Stimulated activated memory B cell treated with anti-CD40 and anti-IgM and Interleukin-4, amounts not matched to agents 10 μg/mL and 1 μg/mL and 100 μg/mL, for 72 hours (primary cell): Measurements from ENCODE around the gene PRSS38.
A peak's percentile ranks its signal among the peaks of the same experiment; 100 is the strongest.

Source experiments
- ATAC-seq: fragments of 150-1000 bp; cut with Tn5 transposase; 2 replicates; pipeline ENCODE4 v1.10.0; 2021
- H3K27ac Mint-ChIP-seq: one replicate; pipeline ENCODE4 v1.8.0; 2022; ENCODE audit warnings: mild to moderate bottlenecking, mixed read lengths
- H3K27me3 Mint-ChIP-seq: one replicate; pipeline ENCODE4 v1.8.0; 2022; ENCODE audit warnings: mixed read lengths
- H3K36me3 Mint-ChIP-seq: one replicate; pipeline ENCODE4 v1.8.0; 2022; ENCODE audit warnings: mixed read lengths
- H3K4me1 Mint-ChIP-seq: one replicate; pipeline ENCODE4 v1.8.0; 2022; ENCODE audit warnings: mixed read lengths
- H3K4me3 Mint-ChIP-seq: one replicate; pipeline ENCODE4 v1.8.0; 2022; ENCODE audit warnings: mild to moderate bottlenecking, moderate library complexity, mixed read lengths
- H3K9me3 Mint-ChIP-seq: one replicate; pipeline ENCODE4 v1.8.0; 2022; ENCODE audit warnings: mixed read lengths

The PRSS38 gene

DNA sequence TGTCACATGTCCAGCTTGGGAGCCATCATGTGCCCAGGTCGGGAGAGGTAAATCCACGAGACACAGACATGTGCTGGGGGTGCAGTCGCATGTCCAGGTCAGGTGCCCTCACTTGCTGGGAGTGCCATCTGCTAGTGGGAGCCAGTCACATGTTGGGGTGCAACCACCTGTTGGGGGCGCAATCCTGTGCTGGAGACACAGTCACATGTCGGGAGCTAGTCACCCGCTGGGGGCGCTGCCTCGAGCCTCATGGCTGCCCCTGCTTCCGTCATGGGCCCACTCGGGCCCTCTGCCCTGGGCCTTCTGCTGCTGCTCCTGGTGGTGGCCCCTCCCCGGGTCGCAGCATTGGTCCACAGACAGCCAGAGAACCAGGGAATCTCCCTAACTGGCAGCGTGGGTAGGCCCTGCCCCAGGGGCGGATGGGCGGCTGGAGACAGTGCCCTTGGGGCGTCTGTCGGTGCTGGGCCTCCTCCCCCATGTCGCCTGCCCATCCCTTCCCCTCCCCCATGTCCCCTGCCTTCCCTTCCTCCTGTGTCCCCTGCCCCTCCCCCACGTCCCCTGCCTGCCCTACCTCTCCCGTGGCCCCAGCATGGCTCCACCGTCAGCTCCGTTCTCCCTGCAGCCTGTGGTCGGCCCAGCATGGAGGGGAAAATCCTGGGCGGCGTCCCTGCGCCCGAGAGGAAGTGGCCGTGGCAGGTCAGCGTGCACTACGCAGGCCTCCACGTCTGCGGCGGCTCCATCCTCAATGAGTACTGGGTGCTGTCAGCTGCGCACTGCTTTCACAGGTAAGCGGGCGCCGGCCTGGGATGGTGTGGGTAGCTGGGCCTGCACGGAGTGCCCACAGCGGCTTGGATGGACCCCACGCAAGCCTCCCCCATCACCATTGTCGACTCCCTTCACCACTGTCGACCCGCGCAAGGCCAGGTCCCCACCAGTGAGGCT lies at the start of gene PRSS38:
Gene PRSS38 (plus strand): TSS at position 208 of the 942 bp plus-strand sequence. CDS start 42 bp downstream, at position 250.
- H3K27ac Mint-ChIP-seq: no peak within 1 kb of the TSS
- peaks cover 21% of the 10 kb centered on the region for H3K9me3 Mint-ChIP-seq
- H3K4me3 Mint-ChIP-seq: no peak within 1 kb of the TSS
- no peak for ATAC-seq
- H3K27me3 Mint-ChIP-seq: no peaks in the 10 kb centered on the region
- no peaks in the 10 kb centered on the region for H3K4me1 Mint-ChIP-seq
- peaks cover 10% of the 10 kb centered on the region for H3K36me3 Mint-ChIP-seq

DNA sequence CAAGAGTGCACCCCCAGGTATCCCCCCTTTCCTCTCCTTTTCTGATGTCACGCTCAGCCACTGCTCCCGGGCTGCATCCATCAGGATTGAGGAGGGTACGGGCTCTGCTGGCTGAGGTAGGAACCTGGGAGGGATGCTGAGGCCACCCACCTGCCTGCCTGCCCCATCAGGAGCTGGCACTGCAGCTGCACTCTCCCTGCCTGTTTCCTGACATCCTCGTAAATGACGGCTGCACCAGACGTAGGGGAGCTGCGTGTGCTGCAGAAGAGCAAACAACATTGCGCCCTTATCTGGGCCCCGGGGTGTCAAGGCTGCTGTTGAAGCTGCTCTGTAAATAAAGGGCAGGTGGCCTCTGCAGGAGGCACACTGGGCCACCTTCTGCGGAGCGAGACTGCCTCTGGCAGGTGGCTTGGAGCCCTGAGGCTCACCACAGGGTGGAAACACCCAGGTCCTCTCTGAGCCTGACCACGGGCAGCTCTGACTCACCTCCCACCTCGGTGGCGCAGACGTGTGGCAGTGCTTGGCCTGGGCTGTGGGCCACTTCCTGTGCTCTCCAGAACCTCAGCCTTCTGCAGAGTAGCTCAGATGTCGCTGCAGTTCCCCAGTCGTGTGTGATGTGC lies 49.4 kb upstream of the PRSS38 start:
- H3K36me3 Mint-ChIP-seq: peaks cover 50% of the 10 kb centered on the region
- peaks cover 37% of the 10 kb centered on the region for H3K4me1 Mint-ChIP-seq
- H3K27me3 Mint-ChIP-seq: no peaks in the 10 kb centered on the region

DNA sequence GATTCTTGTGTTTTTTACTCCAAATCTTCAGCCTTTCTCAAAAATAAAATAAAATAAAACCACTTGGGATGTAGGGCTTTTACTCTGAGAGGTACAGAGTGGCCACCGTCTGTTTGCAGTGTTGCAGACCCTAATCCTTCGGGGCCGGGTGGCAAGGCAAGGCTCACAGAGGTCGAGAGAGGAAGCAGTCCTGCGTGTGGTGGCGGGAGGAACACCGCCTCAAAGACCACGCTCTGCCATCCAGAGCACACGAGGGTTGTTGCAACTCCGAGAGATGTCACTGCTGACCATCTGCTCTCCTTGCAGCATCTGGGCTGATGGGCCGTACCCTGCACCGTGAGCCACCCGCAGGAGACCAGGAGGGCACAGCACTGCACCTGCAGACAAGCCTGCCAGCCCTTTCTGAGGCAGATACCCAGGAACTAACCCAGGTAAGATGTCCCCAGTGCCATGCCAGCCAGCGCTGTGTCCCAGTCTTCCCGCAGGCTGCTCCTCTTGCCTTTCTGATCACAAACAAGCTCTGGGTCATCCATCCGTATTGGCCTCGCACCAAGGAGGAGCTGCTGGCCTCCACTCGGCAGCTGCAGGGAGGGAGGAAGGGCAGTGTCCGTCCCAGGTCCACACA lies 48.7 kb upstream of the PRSS38 start:
- Mint-ChIP-seq H3K27me3 (no peaks in the 10 kb centered on the region), H3K36me3 (peaks cover 44% of the 10 kb centered on the region), H3K4me3 (no peak overlapping the region), H3K9me3 (no peaks in the 10 kb centered on the region), H3K4me1 (peaks cover 31% of the 10 kb centered on the region), H3K27ac (peak overlapping the region; percentile 40)
- ATAC-seq: no peak

More for the DNA sequence above, 49.4 kb upstream of the PRSS38 start:
- Mint-ChIP-seq H3K9me3 (no peaks in the 10 kb centered on the region), H3K4me3 (no peak overlapping the region), H3K27ac (peak overlapping the region; percentile 40)
- peak; percentile 90 for ATAC-seq

DNA sequence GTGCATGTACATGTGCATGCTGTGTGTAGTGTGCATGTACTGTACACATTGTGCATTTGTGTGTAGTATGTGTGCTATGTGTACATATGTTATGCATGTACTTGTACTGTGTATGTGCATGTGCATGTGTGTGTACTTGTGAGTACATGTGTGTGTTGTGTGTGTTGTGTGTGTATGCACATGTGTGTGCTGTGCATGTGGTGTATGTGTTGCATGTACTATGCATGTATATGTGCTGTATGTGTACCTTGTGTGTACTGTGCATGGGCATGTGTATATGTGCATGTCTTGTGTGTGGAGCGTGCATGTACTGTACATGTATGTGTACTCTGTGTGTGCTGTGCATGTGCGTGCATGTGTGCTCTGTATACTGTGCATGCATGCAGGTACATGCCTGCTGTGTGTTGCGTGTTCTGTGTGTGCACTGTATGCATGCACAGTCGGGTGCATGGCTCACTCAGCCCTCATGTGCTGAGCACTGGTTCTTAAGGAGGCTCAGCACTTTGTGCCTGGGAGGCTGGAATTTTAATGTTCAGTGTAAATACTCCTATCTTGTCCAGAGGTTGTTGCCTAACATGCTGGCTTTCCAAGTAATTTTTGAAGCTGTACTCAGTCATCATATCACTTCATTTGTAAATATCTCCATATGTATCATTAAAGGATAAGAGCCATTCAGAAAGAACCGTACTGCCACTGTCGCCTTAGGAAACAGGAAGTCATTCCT lies 47.9 kb upstream of the PRSS38 start:
- H3K4me3 Mint-ChIP-seq: no peak overlapping the region
- H3K27me3 Mint-ChIP-seq: no peaks in the 10 kb centered on the region
- H3K27ac Mint-ChIP-seq: peak overlapping the region; percentile 40
- peaks cover 47% of the 10 kb centered on the region for H3K36me3 Mint-ChIP-seq
- peaks cover 23% of the 10 kb centered on the region for H3K4me1 Mint-ChIP-seq
- no peak for ATAC-seq
- no peaks in the 10 kb centered on the region for H3K9me3 Mint-ChIP-seq

DNA sequence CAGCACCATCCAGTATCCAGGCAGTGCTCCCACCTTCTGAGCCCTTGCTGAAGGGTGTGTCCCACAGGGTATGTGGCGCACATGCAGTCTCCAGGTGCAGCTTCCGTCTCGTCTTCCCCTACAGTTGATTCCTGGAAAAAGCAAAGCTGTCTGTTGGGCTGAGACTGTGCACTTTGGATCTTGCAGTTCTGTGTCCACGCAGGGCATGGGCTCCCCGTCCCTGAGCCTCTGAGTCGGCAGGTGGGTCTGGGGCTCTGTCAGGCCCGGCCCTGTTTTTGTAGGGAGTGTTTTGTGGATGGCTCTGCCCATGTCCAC lies 47.4 kb upstream of the PRSS38 start:
- no peak overlapping the region for H3K27ac Mint-ChIP-seq
- peaks cover 49% of the 10 kb centered on the region for H3K36me3 Mint-ChIP-seq
- no peak overlapping the region for H3K4me3 Mint-ChIP-seq
- no peak for ATAC-seq
- no peaks in the 10 kb centered on the region for H3K9me3 Mint-ChIP-seq
- peaks cover 19% of the 10 kb centered on the region for H3K4me1 Mint-ChIP-seq
- no peaks in the 10 kb centered on the region for H3K27me3 Mint-ChIP-seq

DNA sequence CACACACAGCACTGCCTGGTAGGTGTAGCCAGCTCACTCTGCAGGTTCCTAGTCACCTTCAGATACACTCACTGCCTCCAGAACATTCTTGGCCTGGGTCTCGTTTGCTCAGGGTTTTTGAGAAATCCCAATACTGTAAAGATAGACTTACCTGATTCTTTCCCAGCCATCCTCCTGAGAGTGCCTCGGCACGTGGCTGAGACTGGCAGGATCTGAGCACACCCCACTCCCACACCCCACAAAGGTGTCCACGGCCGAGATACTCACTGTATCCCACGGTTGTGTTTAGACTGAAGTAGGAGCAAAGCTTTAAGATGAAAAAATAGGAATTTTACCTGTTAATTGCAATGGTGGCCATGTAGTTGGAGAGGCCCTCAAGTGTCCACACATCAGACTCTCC lies 46.8 kb upstream of the PRSS38 start:
- Mint-ChIP-seq H3K4me1 (peaks cover 19% of the 10 kb centered on the region), H3K36me3 (peaks cover 51% of the 10 kb centered on the region), H3K27ac (no peak overlapping the region), H3K4me3 (no peak overlapping the region), H3K27me3 (no peaks in the 10 kb centered on the region), H3K9me3 (no peaks in the 10 kb centered on the region)
- no peak for ATAC-seq

DNA sequence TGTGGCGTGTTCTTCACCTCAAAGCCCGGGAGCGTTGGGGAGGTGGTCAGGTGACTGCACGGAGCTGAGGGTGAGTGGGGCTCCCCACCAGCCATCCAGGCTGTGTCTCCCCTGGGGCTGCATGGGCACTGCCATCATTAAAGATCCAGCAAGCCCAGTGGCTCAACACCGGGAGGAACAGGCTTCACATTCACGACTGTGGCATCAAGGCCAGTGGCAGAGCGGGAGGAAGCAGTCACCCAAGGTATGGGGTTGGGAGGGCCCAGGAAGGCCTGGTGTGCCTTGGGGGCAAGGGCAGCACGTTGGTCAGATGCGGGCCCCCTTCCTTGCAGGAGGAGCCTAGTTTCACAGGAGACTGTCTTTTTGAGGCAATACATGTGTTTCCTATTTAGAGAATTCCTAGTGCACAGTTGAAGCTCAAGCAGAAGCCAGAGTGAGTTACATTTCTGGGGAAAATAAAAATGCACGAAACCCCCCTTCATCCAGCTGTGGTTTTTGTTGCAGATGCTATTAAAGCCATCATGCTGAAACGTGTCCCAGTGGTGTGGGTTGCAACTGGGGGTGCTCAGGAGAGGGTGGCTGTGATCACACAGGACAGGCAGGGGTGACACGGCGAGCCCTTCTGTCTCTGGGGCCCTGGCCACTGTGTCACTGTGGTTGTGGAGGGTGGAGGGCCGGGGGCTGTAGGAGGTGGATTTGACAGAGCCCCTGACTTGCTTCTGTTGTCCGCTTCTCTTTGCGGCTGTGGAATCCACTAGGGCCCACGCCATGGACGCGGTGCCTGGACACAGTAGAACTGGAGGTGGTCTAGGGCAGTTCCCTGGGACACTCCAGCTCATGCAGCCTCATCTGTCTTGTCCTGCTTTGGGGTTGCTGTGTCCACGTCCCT lies 46.2 kb upstream of the PRSS38 start:
- H3K9me3 Mint-ChIP-seq: no peaks in the 10 kb centered on the region
- H3K4me3 Mint-ChIP-seq: no peak overlapping the region
- H3K36me3 Mint-ChIP-seq: peaks cover 58% of the 10 kb centered on the region
- H3K27me3 Mint-ChIP-seq: no peaks in the 10 kb centered on the region
- no peak for ATAC-seq
- H3K27ac Mint-ChIP-seq: no peak overlapping the region
- peaks cover 19% of the 10 kb centered on the region for H3K4me1 Mint-ChIP-seq

DNA sequence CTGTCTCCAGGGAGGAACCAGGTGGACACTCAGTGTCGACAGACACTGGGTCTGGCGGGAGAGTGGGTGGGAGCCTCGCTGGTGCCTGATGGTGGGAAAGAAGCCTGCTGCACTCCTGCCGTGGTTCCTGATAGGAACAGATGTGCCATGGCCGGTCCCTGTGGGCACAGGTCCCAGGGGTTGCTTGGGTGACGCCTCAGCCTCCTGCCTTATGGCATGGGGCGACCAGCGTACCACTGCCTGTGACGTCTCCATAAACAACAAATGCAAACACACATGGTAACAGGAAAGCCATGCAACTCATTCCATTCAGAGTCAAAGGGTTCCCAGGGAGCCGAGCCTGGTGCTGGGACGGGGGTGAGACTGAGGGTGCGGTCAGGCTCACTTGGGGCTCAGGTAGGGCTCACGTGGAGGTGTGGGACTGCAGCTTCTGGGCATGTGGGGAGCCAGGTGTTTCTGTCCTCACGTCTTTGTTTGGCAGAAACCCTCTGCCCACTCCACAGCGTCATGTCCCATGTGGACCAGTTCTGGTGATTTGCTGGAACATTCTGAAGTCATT lies 45.5 kb upstream of the PRSS38 start:
- Mint-ChIP-seq H3K4me1 (peaks cover 19% of the 10 kb centered on the region), H3K27ac (no peak overlapping the region), H3K9me3 (no peaks in the 10 kb centered on the region), H3K27me3 (no peaks in the 10 kb centered on the region), H3K36me3 (peaks cover 65% of the 10 kb centered on the region), H3K4me3 (no peak overlapping the region)
- ATAC-seq: no peak

DNA sequence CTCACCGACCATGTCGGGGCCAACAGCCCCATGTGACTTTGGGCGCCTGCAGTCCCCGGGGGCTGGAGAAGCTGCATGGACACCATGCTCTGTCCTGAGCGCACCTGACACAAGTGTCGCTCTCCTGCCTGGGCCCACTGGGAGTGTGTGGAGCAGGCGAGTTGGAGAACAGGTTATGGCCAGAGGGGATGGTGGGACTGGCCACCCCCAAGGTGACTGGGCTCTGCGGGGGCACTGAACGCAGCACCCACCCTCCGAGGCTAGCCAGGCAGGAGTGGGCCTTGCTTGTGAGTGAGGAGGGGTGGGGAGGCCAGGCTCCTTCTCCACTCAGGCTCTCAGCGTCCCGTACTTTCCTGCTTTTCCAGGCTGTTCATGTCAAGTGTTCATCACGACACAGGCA lies 44.7 kb upstream of the PRSS38 start:
- H3K4me3 Mint-ChIP-seq: no peak overlapping the region
- ATAC-seq: no peak
- no peaks in the 10 kb centered on the region for H3K27me3 Mint-ChIP-seq
- no peak overlapping the region for H3K27ac Mint-ChIP-seq
- peaks cover 69% of the 10 kb centered on the region for H3K36me3 Mint-ChIP-seq
- peaks cover 15% of the 10 kb centered on the region for H3K4me1 Mint-ChIP-seq
- no peaks in the 10 kb centered on the region for H3K9me3 Mint-ChIP-seq

DNA sequence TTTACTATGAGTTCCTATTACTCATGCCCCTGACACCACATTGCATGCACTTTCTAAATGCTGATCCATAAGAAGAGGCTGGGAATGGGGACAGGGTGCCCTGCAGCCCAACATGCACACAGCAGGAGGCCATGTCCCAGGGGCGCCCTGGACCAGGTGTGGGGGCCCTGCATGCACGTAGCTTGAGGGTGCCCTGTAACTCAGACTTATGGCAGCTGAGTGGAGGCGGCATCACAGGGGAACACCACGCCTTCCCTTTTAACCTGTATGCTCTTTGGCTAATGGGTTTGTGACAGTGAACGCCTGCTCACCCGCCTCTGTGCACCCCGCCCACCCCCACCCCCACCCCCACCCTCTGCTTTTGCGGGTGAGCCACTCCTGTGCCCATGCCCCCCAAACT lies 44.1 kb upstream of the PRSS38 start:
- Mint-ChIP-seq H3K4me3 (no peak overlapping the region), H3K27ac (no peak overlapping the region), H3K4me1 (peaks cover 10% of the 10 kb centered on the region), H3K27me3 (no peaks in the 10 kb centered on the region), H3K36me3 (peaks cover 74% of the 10 kb centered on the region), H3K9me3 (no peaks in the 10 kb centered on the region)
- no peak for ATAC-seq

DNA sequence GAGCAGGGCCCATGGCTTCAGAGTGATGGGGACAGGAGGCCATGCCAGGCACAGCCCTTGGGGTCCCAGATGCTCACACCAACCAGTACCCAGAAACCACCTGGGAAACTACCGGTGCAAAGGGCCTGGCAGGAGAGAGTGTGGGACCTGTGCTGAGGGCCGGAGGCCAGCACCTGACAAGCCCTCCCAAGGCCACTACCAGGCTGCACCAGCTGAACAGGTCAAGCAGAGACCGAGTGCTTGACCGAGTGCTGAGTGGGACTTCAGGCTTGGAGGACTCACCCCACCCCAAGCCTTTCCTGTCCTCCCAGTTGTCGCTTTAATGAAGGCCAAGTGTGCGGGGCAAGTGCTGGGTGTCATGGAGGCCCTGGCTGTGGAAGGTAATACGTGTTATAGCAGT lies 43.7 kb upstream of the PRSS38 start:
- H3K36me3 Mint-ChIP-seq: peaks cover 73% of the 10 kb centered on the region
- ATAC-seq: no peak
- no peak overlapping the region for H3K27ac Mint-ChIP-seq
- H3K4me3 Mint-ChIP-seq: no peak overlapping the region
- H3K27me3 Mint-ChIP-seq: no peaks in the 10 kb centered on the region
- peaks cover 6% of the 10 kb centered on the region for H3K4me1 Mint-ChIP-seq
- H3K9me3 Mint-ChIP-seq: no peaks in the 10 kb centered on the region

DNA sequence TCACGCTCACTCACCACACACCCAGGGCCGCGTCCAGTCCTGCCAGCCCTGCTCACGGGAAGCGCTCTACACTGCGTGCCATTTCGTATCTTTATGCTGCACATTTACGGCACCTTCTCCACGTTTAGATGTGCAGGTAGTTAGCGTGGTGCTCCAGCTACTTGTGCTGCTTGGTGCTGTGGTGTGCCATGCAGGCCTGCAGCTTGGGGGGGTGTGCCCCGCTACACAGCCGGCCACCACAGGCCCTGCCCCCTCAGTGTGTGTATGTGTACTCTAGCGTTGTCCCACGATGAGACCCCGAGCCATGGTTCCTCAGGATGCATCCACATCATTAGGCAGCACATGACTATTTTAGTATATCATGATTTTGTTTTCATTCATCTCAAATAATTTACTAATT lies 41.9 kb upstream of the PRSS38 start:
- Mint-ChIP-seq H3K36me3 (peaks cover 60% of the 10 kb centered on the region), H3K27me3 (no peaks in the 10 kb centered on the region), H3K27ac (no peak overlapping the region), H3K4me3 (no peak overlapping the region), H3K4me1 (no peaks in the 10 kb centered on the region), H3K9me3 (no peaks in the 10 kb centered on the region)
- ATAC-seq: no peak

DNA sequence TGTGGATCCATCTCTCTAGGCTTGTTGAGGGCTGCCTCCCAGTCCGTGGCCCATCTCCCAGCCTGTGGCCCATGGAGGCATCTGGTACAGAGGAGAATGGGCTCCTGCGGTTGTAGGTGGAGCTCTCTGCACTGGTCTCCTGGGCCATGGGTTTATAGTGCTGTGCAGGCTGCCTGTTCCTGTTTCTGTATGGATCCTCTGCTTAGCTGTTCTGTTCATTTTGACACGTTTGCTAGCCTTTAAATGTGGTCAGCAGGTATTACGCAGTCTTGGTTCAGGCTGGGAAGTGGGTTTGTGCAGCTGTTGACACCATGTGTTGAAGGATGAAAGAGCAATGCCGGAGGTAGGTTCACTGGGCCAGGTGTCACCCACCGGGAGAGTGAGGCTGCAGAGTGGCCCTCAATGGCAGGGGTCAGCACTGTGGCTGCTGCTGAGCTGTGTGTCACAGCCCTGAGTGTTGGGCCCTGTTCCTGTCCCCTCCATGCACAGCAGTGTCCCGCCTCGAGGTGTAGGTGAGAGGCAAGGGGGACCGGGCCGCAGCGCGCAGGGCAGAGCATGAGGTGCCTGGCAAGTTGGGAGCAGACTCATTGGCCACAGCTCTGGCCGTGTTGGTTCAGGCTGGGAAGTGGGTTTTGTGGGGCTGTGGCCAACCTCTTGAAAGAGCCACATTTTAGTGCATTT lies 41.3 kb upstream of the PRSS38 start:
- Mint-ChIP-seq H3K9me3 (no peaks in the 10 kb centered on the region), H3K27me3 (no peaks in the 10 kb centered on the region), H3K4me1 (no peaks in the 10 kb centered on the region), H3K4me3 (no peak overlapping the region), H3K27ac (no peak overlapping the region), H3K36me3 (peaks cover 54% of the 10 kb centered on the region)
- ATAC-seq: no peak
